Activated naive CD8-positive, alpha-beta T cell treated with anti-CD3 and anti-CD28 coated beads, Interleukin-2, amount 50 U/mL, for 16 hours (primary cell): Measurements from ENCODE around the gene DOK6.
"Not testable (repeated sequence)": the region's sequence is repeated elsewhere in the genome, so short reads cannot be mapped to it uniquely, and the experiment has no call there.

Experiments
- DNase-seq: peaks from one replicate; pipeline ENCODE4 v3.0.0-alpha.2; 2020; ENCODE audit warnings: low read depth, low spot score

The DOK6 gene

GRCh38 chr18:69400253-69400975 lies at the start of gene DOK6:
DOK6 (plus strand) TSS chr18:69400888.
- no peak for DNase-seq

GRCh38 chr18:69353023-69353422 lies 47.7 kb upstream of the DOK6 start:
- no peak for DNase-seq

GRCh38 chr18:69357590-69357989 lies 43.1 kb upstream of the DOK6 start:
- DNase-seq: no peak

- DNase-seq: no peak
These were observed 42.3 kb upstream of the DOK6 start for GRCh38 chr18:69358212-69358895.

- DNase-seq: not testable (repeated sequence)
These were observed 40.9 kb upstream of the DOK6 start for GRCh38 chr18:69359768-69360167.

- DNase-seq: no peak
These were observed 35.8 kb upstream of the DOK6 start for GRCh38 chr18:69364930-69365329.

- no peak for DNase-seq
These were observed 35.0 kb upstream of the DOK6 start for GRCh38 chr18:69365658-69366057.

- DNase-seq: no peak
These were observed 33.6 kb upstream of the DOK6 start for GRCh38 chr18:69367104-69367503.

GRCh38 chr18:69371729-69372128 lies 29.0 kb upstream of the DOK6 start:
- no peak for DNase-seq

- no peak for DNase-seq
These were observed 20.4 kb upstream of the DOK6 start for GRCh38 chr18:69380324-69380723.

GRCh38 chr18:69383186-69383585 lies 17.5 kb upstream of the DOK6 start:
- no peak for DNase-seq

GRCh38 chr18:69387186-69387585 lies 13.5 kb upstream of the DOK6 start:
- DNase-seq: no peak

GRCh38 chr18:69388222-69388621 lies 12.5 kb upstream of the DOK6 start:
- no peak for DNase-seq

- DNase-seq: no peak
These were observed 3.6 kb upstream of the DOK6 start for GRCh38 chr18:69397096-69397495.

GRCh38 chr18:69399253-69399652 lies 1.4 kb upstream of the DOK6 start:
- DNase-seq: no peak

- DNase-seq: no peak
These were observed 213 bp downstream of the DOK6 start for GRCh38 chr18:69400976-69401225.

- no peak for DNase-seq
These were observed 711 bp downstream of the DOK6 start for GRCh38 chr18:69401226-69401971.

- DNase-seq: no peak
These were observed 1.4 kb downstream of the DOK6 start for GRCh38 chr18:69401972-69402532.

GRCh38 chr18:69402533-69402989 lies 1.9 kb downstream of the DOK6 start:
- DNase-seq: no peak

- no peak for DNase-seq
These were observed 7.8 kb downstream of the DOK6 start for GRCh38 chr18:69408522-69408921.

GRCh38 chr18:69411199-69411598 lies 10.5 kb downstream of the DOK6 start:
- DNase-seq: no peak

GRCh38 chr18:69414184-69414583 lies 13.5 kb downstream of the DOK6 start:
- DNase-seq: no peak

- DNase-seq: no peak
These were observed 32.2 kb downstream of the DOK6 start for GRCh38 chr18:69432847-69433246.
